Measurements from ENCODE around the gene CLGN. TPM values are rescaled to one million over a fixed set of nuclear protein-coding genes. Genes with fewer than 3 reads are reported as not detected.
A peak's percentile ranks its signal among the peaks of the same experiment; 100 is the strongest.
"Not testable (repeated sequence)": the region's sequence is repeated elsewhere in the genome, so short reads cannot be mapped to it uniquely, and the experiment has no call there.

The CLGN gene
- 9.3 and 9.4 TPM in 2 replicates for total RNA-seq (2014; rRNA removed; shearing (Covaris generic))

GRCh38 chr4:140427106-140427918 is at the start of gene CLGN:
Gene CLGN, minus strand, starts transcription at chr4:140427648. Its CDS starts 14,570 bp downstream, at chr4:140413078.
- peak; percentile 81 for DNase-seq (ENCODE audit: low read depth)

- no peak for DNase-seq (ENCODE audit: low read depth)
Measured at GRCh38 chr4:140472156-140472555, 44.7 kb upstream of the CLGN start.

- no peak for DNase-seq (ENCODE audit: low read depth)
Measured at GRCh38 chr4:140469791-140470733, 42.6 kb upstream of the CLGN start.

- no peak for DNase-seq (ENCODE audit: low read depth)
Measured at GRCh38 chr4:140466146-140466545, 38.7 kb upstream of the CLGN start.

GRCh38 chr4:140463614-140464013 is 36.2 kb upstream of the CLGN start:
- DNase-seq (ENCODE audit: low read depth) = no peak

GRCh38 chr4:140463182-140463581 is 35.7 kb upstream of the CLGN start:
- DNase-seq (ENCODE audit: low read depth) = no peak

GRCh38 chr4:140450352-140450751 is 22.9 kb upstream of the CLGN start:
- DNase-seq (ENCODE audit: low read depth) = no peak

GRCh38 chr4:140448830-140449229 is 21.4 kb upstream of the CLGN start:
- DNase-seq (ENCODE audit: low read depth) = no peak

GRCh38 chr4:140448162-140448561 is 20.7 kb upstream of the CLGN start:
- no peak for DNase-seq (ENCODE audit: low read depth)

GRCh38 chr4:140444347-140444746 is 16.9 kb upstream of the CLGN start:
- DNase-seq (ENCODE audit: low read depth) = not testable (repeated sequence)

GRCh38 chr4:140439644-140440142 is 12.2 kb upstream of the CLGN start:
- DNase-seq (ENCODE audit: low read depth) = no peak

- no peak for DNase-seq (ENCODE audit: low read depth)
Measured at GRCh38 chr4:140427919-140428471, 547 bp upstream of the CLGN start.

- DNase-seq (ENCODE audit: low read depth) = no peak
Measured at GRCh38 chr4:140426610-140427105, 790 bp downstream of the CLGN start.

- no peak for DNase-seq (ENCODE audit: low read depth)
Measured at GRCh38 chr4:140423106-140423505, 4.3 kb downstream of the CLGN start.

GRCh38 chr4:140413130-140413969 is 14.1 kb downstream of the CLGN start:
- DNase-seq (ENCODE audit: low read depth) = not testable (repeated sequence)

GRCh38 chr4:140408974-140409373 is 18.5 kb downstream of the CLGN start:
- DNase-seq (ENCODE audit: low read depth) = no peak

- no peak for DNase-seq (ENCODE audit: low read depth)
Measured at GRCh38 chr4:140406292-140406691, 21.2 kb downstream of the CLGN start.

GRCh38 chr4:140400111-140400510 is 27.3 kb downstream of the CLGN start:
- DNase-seq (ENCODE audit: low read depth) = no peak

- DNase-seq (ENCODE audit: low read depth) = no peak
Measured at GRCh38 chr4:140395668-140396067, 31.8 kb downstream of the CLGN start.

GRCh38 chr4:140388015-140388414 is 39.4 kb downstream of the CLGN start:
- DNase-seq (ENCODE audit: low read depth) = no peak

GRCh38 chr4:140382732-140383131 is 44.7 kb downstream of the CLGN start:
- DNase-seq (ENCODE audit: low read depth) = no peak

Data from Daoy (cell line).